GM12878 (cell line): ENCODE results near the gene ARHGAP26. TPM values are rescaled to one million over a fixed set of nuclear protein-coding genes. Genes with fewer than 3 reads are reported as not detected.

Source experiments
- ATAC-seq: fragments of 200-7000 bp; cut with Tn5 transposase; 3 replicates; pipeline ENCODE4 v1.9.1; 2020; ENCODE audit warnings: mild to moderate bottlenecking, moderate library complexity
- BruUV-seq: library from RNA; stranded (reverse); fragments of 400-500 nt; replicated peaks from 2 replicates; lab custom pipeline; 2021; lab: Mats Ljungman, UMichigan
- CTCF ChIA-PET: fragments of 300-600 bp; sonication (Branson Sonifier 250); formaldehyde crosslinking; extraction: SDS; loops from one replicate; lab custom pipeline; 2021; ENCODE audit warnings: inconsistent platforms; lab: Yijun Ruan, JAX
- POLR2A ChIA-PET: fragments of 350-600 bp; formaldehyde crosslinking; extraction: SDS; loops from one replicate; lab custom pipeline; 2021; ENCODE audit warnings: inconsistent platforms; lab: Charles Lee
- RAD21 ChIA-PET: fragments of 300-600 bp; sonication (Branson Sonifier 250); formaldehyde crosslinking; loops from one replicate; lab custom pipeline; 2023; ENCODE audit warnings: antibody characterized with exemption; ENCODE audit not compliant: unreplicated experiment; lab: Charles Lee
- SMC1A ChIA-PET: fragments of 300-600 bp; sonication (Branson Sonifier 250); formaldehyde crosslinking; loops from one replicate; lab custom pipeline; 2023; ENCODE audit not compliant: unreplicated experiment, uncharacterized antibody; lab: Charles Lee
- DNase-seq: peaks from one replicate; pipeline ENCODE4 v3.0.0-alpha.2; 2011; ENCODE audit warnings: low read depth, low spot score
- FAIRE-seq: peaks from 3 replicates; lab custom pipeline; 2011; peaks lifted over from hg19 to GRCh38; lab: Jason Lieb, UNC
- H2AFZ ChIP-seq: 2 replicates; pipeline ENCODE4 v1.6.0; 2011; ENCODE audit warnings: low read depth, low read length, control low read depth; ENCODE audit not compliant: control insufficient read depth
- H3K27ac ChIP-seq: 2 replicates; pipeline ENCODE4 v1.5.1; 2011; ENCODE audit warnings: control low read depth; ENCODE audit not compliant: control insufficient read depth, insufficient read depth
- H3K27me3 ChIP-seq, 2 experiments: replicated peaks in 1 of 2; 2 replicates each; pipeline versions ENCODE4 v1.6.0 to v1.6.1; 2011; ENCODE audit warnings: low read length in 1 of 2; ENCODE audit not compliant: control insufficient read depth in 2 of 2, insufficient read depth in 2 of 2
- H3K36me3 ChIP-seq, 2 experiments: 2 replicates each; pipeline ENCODE4 v1.5.1; 2011; ENCODE audit warnings: low read length in 1 of 2; ENCODE audit not compliant: control insufficient read depth in 2 of 2, insufficient read depth in 2 of 2
- H3K4me1 ChIP-seq: 2 replicates; pipeline ENCODE4 v1.6.1; 2011; ENCODE audit warnings: mild to moderate bottlenecking, low read length, moderate library complexity, mixed read lengths; ENCODE audit not compliant: control insufficient read depth, insufficient read depth
- H3K4me2 ChIP-seq: 2 replicates; pipeline ENCODE4 v1.6.0; 2011; ENCODE audit warnings: control low read depth; ENCODE audit not compliant: control insufficient read depth, insufficient read depth
- H3K4me3 ChIP-seq: fragments of 200-600 bp; sonication (generic); 2 replicates; pipeline ENCODE4 v1.5.1; 2016
- H3K79me2 ChIP-seq: 2 replicates; pipeline ENCODE4 v1.6.0; 2011; ENCODE audit warnings: low read length; ENCODE audit not compliant: control insufficient read depth, insufficient read depth
- H3K9ac ChIP-seq: 2 replicates; pipeline ENCODE4 v1.8.0; 2011; ENCODE audit warnings: low read length, control low read depth, mixed read lengths; ENCODE audit not compliant: control insufficient read depth, insufficient read depth
- H3K9me3 ChIP-seq: replicated peaks from 3 replicates; pipeline ENCODE4 v1.5.1; 2011; ENCODE audit warnings: mild to moderate bottlenecking, low read length; ENCODE audit not compliant: control insufficient read depth, insufficient read depth
- H4K20me1 ChIP-seq: 2 replicates; pipeline ENCODE4 v1.6.0; 2011; ENCODE audit not compliant: control insufficient read depth, insufficient read depth
- ASH2L ChIP-seq: fragments of 300-600, 200-600 bp; sonication (generic); IDR thresholded peaks from 2 replicates; pipeline ENCODE4 v1.6.1; 2017; ENCODE audit warnings: low read depth, mild to moderate bottlenecking, borderline replicate concordance
- ATF2 ChIP-seq: IDR thresholded peaks from 2 replicates; pipeline ENCODE4 v1.6.1; 2012; ENCODE audit warnings: low read length, inconsistent platforms
- CBX3 ChIP-seq: fragments of 200-600 bp; sonication (generic); IDR thresholded peaks from 2 replicates; pipeline ENCODE4 v1.6.1; 2016; ENCODE audit warnings: low read depth, borderline replicate concordance
- FOXK2 ChIP-seq: fragments of 450-650 bp; IDR thresholded peaks from 2 replicates; pipeline ENCODE4 v1.6.1; 2017; ENCODE audit warnings: mild to moderate bottlenecking, moderate library complexity
- FOXM1 ChIP-seq: IDR thresholded peaks from 2 replicates; pipeline ENCODE4 v1.6.1; 2012; ENCODE audit warnings: low read depth, mild to moderate bottlenecking, inconsistent platforms, low read length, moderate library complexity
- JUND ChIP-seq: IDR thresholded peaks from 2 replicates; pipeline ENCODE4 v1.6.1; 2012; ENCODE audit warnings: low read depth, mild to moderate bottlenecking, low read length, improper control_type of control experiment, moderate library complexity
- RAD21 ChIP-seq: IDR thresholded peaks from 2 replicates; pipeline ENCODE4 v1.6.1; 2011; ENCODE audit warnings: mild to moderate bottlenecking, low read depth, low read length, moderate library complexity; ENCODE audit not compliant: insufficient read depth
- SMAD5 ChIP-seq: IDR thresholded peaks from 2 replicates; pipeline ENCODE4 v1.6.1; 2016; ENCODE audit warnings: antibody characterized with exemption, low read depth
- TCF3 ChIP-seq: IDR thresholded peaks from 2 replicates; pipeline ENCODE4 v1.6.1; 2012; ENCODE audit warnings: low read depth, mild to moderate bottlenecking, low read length, borderline replicate concordance; ENCODE audit not compliant: insufficient read depth
- WGBS: methylation state at CpG from one replicate; pipeline ENCODE4 v1.1.6; 2016; ENCODE audit warnings: low lambda C conversion rate; ENCODE audit not compliant: insufficient replicate concordance, insufficient coverage; ENCODE audit errors: missing lambda C conversion rate; 5-methylcytosine and 5-hydroxymethylcytosine counted together
- in situ Hi-C: fragments of 300-500 bp; cut with MboI; formaldehyde crosslinking; loops from 9 replicates; pipeline ENCODE4 v1.14.3; 2018; ENCODE audit warnings: mixed read lengths
- intact Hi-C: fragments of 100-400 bp; cut with micrococcal nuclease; formaldehyde crosslinking; loops from one replicate; pipeline ENCODE4 v1.14.2; 2022; ENCODE audit not compliant: unreplicated experiment
- polyA plus RNA-seq, 11 experiments: library from polyadenylated mRNA; depleted of rRNA in 4 of 11; unstranded in 6 of 11; stranded (reverse) in 5 of 11; fragments of >200 nt; fragmentation: Nextera tagmentation in 4 of 11; fragmentation: Illumina TruSeq in 1 of 11; extraction: Ambion mirVana in 4 of 11; extraction: Trizol in 1 of 11; gene quantifications; 1 replicate in 1 of 11; 2 replicates in 10 of 11; pipeline versions ENCODE4 v1.2.1 to v1.2.3, GENCODE V29; 2011 to 2016; ENCODE audit warnings: inconsistent platforms in 2 of 11, missing spikeins in 2 of 11, low read depth in 1 of 11
- total RNA-seq, 4 experiments: library from RNA; depleted of rRNA in 3 of 4; stranded (reverse); fragments of >200 nt in 3 of 4; fragmentation: Illumina TruSeq in 1 of 4; extraction: Trizol in 1 of 4; gene quantifications; 2 replicates each; pipeline versions ENCODE4 v1.2.1 to v1.2.3, GENCODE V29; 2013 to 2021
- TF ChIP-seq, protein P1 (sequence below): fragments of 450-650 bp; IDR thresholded peaks from 2 replicates; pipeline ENCODE4 v1.6.1; 2018; ENCODE audit warnings: mild to moderate bottlenecking, low read depth, moderate library complexity; ENCODE audit not compliant: partially characterized antibody
- TF ChIP-seq, protein P2 (sequence below), 3 experiments: IDR thresholded peaks in 2 of 3; conservative IDR thresholded peaks in 1 of 3; 2 replicates each; pipeline ENCODE4 v1.5.1; 2011; ENCODE audit warnings: low read depth in 3 of 3, low read length in 3 of 3, mild to moderate bottlenecking in 3 of 3, control low read depth in 2 of 3, moderate library complexity in 2 of 3, inconsistent platforms in 1 of 3, mixed read lengths in 1 of 3; ENCODE audit not compliant: control insufficient read depth in 2 of 3, insufficient read depth in 1 of 3; ENCODE audit errors: extremely low read depth in 1 of 3
- TF ChIP-seq, protein P3 (sequence below): fragments of 450-650 bp; conservative IDR thresholded peaks from 2 replicates; pipeline ENCODE4 v1.6.1; 2017; ENCODE audit warnings: mild to moderate bottlenecking, moderate library complexity

Gene ARHGAP26
- total and polyA plus RNA-seq, 10 of the 15 experiments (the other 5 are each of a cell fraction or from before 2014, with no cell fraction given), result 9.4 to 41.5 (median 19.3) TPM

DNA sequence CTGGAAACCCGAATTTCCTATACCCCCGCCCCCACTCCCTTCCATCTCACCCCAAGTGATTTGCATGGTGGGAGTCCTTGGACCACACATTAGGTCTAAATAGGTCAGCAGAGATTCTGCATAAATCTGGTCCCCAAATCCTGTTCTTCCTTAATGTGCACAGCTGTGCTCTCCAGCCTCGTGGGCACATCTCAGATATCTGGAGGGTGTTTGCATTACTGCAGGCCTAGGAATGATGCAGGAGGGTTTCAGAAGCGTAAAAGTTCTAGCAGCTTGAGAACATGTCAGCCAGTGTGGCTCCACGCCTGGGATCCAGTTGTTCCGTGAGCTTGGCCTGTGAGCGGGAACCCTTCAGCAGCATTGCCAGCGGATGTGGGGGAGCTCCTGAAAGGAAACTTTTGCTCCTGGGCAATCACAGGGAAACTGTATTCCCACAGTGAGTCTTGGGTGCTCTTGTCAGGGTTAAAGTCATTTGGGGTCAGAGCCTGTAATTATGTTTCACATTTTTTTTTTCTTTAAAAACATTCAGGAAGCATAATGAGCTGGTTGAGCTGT lies 12.9 kb downstream of the ARHGAP26 start:
- Histone ChIP-seq H4K20me1 (no peaks in the 10 kb centered on the region), H3K9me3 (no peaks in the 10 kb centered on the region), H3K27ac (no peak overlapping the region), H3K4me1 (peaks cover 8% of the 10 kb centered on the region; the same call in 1 of the 2 replicates), H3K27me3 (no peaks in the 10 kb centered on the region), H3K9ac (no peak overlapping the region), H3K4me3 (no peak overlapping the region), H3K79me2 (no peaks in the 10 kb centered on the region), H2AFZ (no peak overlapping the region), H3K4me2 (no peak overlapping the region), H3K36me3 (no peaks in the 10 kb centered on the region)
- ATAC-seq (no peak), DNase-seq (no peak), FAIRE-seq (no peak)
- POLR2A ChIA-PET, result interaction anchor here (1.4 to 1.5 kb wide), 2 partner anchors 12 to 81 kb away, joined by 3 to 4 read pairs; partner anchors contain the start of gene ARHGAP26
- CTCF ChIA-PET, result interaction anchor here (1.1 to 2.7 kb wide), 4 partner anchors 16 to 105 kb away, joined by 3 to 9 read pairs (median 4); no protein-coding TSS in a partner anchor
- WGBS, result 42% methylated on average over 8 of the region's 8 CpGs
- intact Hi-C loops, result no loop called here
- in situ Hi-C loops, result no loop called here
- BruUV-seq, result no TSS peak
- RAD21 ChIA-PET, result interaction anchor here (0.9 to 1.6 kb wide), 4 partner anchors 41 to 88 kb away, joined by 3 to 5 read pairs (median 4); no protein-coding TSS in a partner anchor
- SMC1A ChIA-PET, result interaction anchor here (1.0 to 1.3 kb wide), 2 partner anchors 35 to 44 kb away, joined by 3 read pairs; no protein-coding TSS in a partner anchor
- TF ChIP-seq RAD21 (no peak), ASH2L (no peak), CBX3 (no peak), JUND (no peak), SMAD5 (no peak), TCF3 (no peak), FOXM1 (no peak), ATF2 (no peak), FOXK2 (no peak)
- TF ChIP-seq, protein P1, sequence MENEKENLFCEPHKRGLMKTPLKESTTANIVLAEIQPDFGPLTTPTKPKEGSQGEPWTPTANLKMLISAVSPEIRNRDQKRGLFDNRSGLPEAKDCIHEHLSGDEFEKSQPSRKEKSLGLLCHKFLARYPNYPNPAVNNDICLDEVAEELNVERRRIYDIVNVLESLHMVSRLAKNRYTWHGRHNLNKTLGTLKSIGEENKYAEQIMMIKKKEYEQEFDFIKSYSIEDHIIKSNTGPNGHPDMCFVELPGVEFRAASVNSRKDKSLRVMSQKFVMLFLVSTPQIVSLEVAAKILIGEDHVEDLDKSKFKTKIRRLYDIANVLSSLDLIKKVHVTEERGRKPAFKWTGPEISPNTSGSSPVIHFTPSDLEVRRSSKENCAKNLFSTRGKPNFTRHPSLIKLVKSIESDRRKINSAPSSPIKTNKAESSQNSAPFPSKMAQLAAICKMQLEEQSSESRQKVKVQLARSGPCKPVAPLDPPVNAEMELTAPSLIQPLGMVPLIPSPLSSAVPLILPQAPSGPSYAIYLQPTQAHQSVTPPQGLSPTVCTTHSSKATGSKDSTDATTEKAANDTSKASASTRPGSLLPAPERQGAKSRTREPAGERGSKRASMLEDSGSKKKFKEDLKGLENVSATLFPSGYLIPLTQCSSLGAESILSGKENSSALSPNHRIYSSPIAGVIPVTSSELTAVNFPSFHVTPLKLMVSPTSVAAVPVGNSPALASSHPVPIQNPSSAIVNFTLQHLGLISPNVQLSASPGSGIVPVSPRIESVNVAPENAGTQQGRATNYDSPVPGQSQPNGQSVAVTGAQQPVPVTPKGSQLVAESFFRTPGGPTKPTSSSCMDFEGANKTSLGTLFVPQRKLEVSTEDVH, result no peak
- TF ChIP-seq, protein P2, sequence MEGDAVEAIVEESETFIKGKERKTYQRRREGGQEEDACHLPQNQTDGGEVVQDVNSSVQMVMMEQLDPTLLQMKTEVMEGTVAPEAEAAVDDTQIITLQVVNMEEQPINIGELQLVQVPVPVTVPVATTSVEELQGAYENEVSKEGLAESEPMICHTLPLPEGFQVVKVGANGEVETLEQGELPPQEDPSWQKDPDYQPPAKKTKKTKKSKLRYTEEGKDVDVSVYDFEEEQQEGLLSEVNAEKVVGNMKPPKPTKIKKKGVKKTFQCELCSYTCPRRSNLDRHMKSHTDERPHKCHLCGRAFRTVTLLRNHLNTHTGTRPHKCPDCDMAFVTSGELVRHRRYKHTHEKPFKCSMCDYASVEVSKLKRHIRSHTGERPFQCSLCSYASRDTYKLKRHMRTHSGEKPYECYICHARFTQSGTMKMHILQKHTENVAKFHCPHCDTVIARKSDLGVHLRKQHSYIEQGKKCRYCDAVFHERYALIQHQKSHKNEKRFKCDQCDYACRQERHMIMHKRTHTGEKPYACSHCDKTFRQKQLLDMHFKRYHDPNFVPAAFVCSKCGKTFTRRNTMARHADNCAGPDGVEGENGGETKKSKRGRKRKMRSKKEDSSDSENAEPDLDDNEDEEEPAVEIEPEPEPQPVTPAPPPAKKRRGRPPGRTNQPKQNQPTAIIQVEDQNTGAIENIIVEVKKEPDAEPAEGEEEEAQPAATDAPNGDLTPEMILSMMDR (IDR thresholded peaks at IDR 0.05 in 2 of 3, conservative IDR thresholded peaks at IDR 0.05 in 1 of 3; ENCODE audit: control insufficient read depth in 2 of 3, extremely low read depth in 1 of 3, insufficient read depth in 1 of 3, low read depth in 3 of 3, low read length in 3 of 3), result no peak
- TF ChIP-seq, protein P3, sequence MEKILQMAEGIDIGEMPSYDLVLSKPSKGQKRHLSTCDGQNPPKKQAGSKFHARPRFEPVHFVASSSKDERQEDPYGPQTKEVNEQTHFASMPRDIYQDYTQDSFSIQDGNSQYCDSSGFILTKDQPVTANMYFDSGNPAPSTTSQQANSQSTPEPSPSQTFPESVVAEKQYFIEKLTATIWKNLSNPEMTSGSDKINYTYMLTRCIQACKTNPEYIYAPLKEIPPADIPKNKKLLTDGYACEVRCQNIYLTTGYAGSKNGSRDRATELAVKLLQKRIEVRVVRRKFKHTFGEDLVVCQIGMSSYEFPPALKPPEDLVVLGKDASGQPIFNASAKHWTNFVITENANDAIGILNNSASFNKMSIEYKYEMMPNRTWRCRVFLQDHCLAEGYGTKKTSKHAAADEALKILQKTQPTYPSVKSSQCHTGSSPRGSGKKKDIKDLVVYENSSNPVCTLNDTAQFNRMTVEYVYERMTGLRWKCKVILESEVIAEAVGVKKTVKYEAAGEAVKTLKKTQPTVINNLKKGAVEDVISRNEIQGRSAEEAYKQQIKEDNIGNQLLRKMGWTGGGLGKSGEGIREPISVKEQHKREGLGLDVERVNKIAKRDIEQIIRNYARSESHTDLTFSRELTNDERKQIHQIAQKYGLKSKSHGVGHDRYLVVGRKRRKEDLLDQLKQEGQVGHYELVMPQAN, result no peak
